Measurements from ENCODE around the gene MIEN1. TPM values are rescaled to one million over a fixed set of nuclear protein-coding genes. Genes with fewer than 3 reads are reported as not detected.
A peak's percentile ranks its signal among the peaks of the same experiment; 100 is the strongest.
"Not testable (repeated sequence)": the region's sequence is repeated elsewhere in the genome, so short reads cannot be mapped to it uniquely, and the experiment has no call there.

Gene MIEN1
- total and polyA plus RNA-seq, 2 donors, result 56.4 to 84.3 TPM

GRCh38 chr17:39772415-39772814 lies 42.1 kb upstream of the MIEN1 start:
- H3K4me3 ChIP-seq (ENCODE audit: low read length in 2 of 2), result peak overlapping the region in 1 of 2 donors; percentile 23
- peaks cover under 1 to 30% of the 10 kb centered on the region in 2 donors for H3K36me3 ChIP-seq (ENCODE audit: control insufficient read depth in 2 of 2, insufficient read depth in 2 of 2, low read length in 1 of 2)
- DNase-seq (ENCODE audit: low read depth in 6 of 9, low spot score in 9 of 9), result peak in 2 of 9 donors; percentile 50 to 70
- no peaks in the 10 kb centered on the region for H3K27me3 ChIP-seq (ENCODE audit: control insufficient read depth in 2 of 2, insufficient read depth in 1 of 2, low read length in 1 of 2)
- H3K27ac ChIP-seq (ENCODE audit: low read depth in 1 of 2, low read length in 1 of 2), result peak overlapping the region; percentile 88 to 97
- H3K9me3 ChIP-seq (ENCODE audit: control insufficient read depth in 2 of 2, insufficient read depth in 1 of 2, low read length in 1 of 2), result no peaks in the 10 kb centered on the region
- H3K4me1 ChIP-seq (ENCODE audit: control insufficient read depth in 2 of 2, insufficient read depth in 2 of 2, low read length in 2 of 2), result peaks cover 57 to 78% of the 10 kb centered on the region in 2 donors

GRCh38 chr17:39769974-39770587 lies 39.7 kb upstream of the MIEN1 start:
- peaks cover 0 to 4% of the 10 kb centered on the region in 2 donors for H3K9me3 ChIP-seq (ENCODE audit: control insufficient read depth in 2 of 2, insufficient read depth in 1 of 2, low read length in 1 of 2)
- no peaks in the 10 kb centered on the region for H3K27me3 ChIP-seq (ENCODE audit: control insufficient read depth in 2 of 2, insufficient read depth in 1 of 2, low read length in 1 of 2)
- H3K4me1 ChIP-seq (ENCODE audit: control insufficient read depth in 2 of 2, insufficient read depth in 2 of 2, low read length in 2 of 2), result peaks cover 76 to 84% of the 10 kb centered on the region in 2 donors
- DNase-seq (ENCODE audit: low read depth in 6 of 9, low spot score in 9 of 9), result peak in 8 of 9 donors; percentile 55 to 90 (median 76)
- 2% methylated on average over 8 of the region's 8 CpGs for WGBS
- peaks cover 16 to 54% of the 10 kb centered on the region in 2 donors for H3K36me3 ChIP-seq (ENCODE audit: control insufficient read depth in 2 of 2, insufficient read depth in 2 of 2, low read length in 1 of 2)
- H3K27ac ChIP-seq (ENCODE audit: low read depth in 1 of 2, low read length in 1 of 2), result peak overlapping the region; percentile 85 to 97
- H3K4me3 ChIP-seq (ENCODE audit: low read length in 2 of 2), result peak overlapping the region; percentile 8 to 12

GRCh38 chr17:39767147-39767546 lies 36.8 kb upstream of the MIEN1 start:
- peaks cover 0 to 4% of the 10 kb centered on the region in 2 donors for H3K9me3 ChIP-seq (ENCODE audit: control insufficient read depth in 2 of 2, insufficient read depth in 1 of 2, low read length in 1 of 2)
- no peak for DNase-seq (ENCODE audit: low read depth in 6 of 9, low spot score in 9 of 9)
- H3K27me3 ChIP-seq (ENCODE audit: control insufficient read depth in 2 of 2, insufficient read depth in 1 of 2, low read length in 1 of 2), result no peaks in the 10 kb centered on the region
- WGBS, result 72% methylated on average over 3 of the region's 3 CpGs
- H3K4me3 ChIP-seq (ENCODE audit: low read length in 2 of 2), result no peak overlapping the region
- H3K27ac ChIP-seq (ENCODE audit: low read depth in 1 of 2, low read length in 1 of 2), result peak overlapping the region; percentile 44 to 68
- H3K36me3 ChIP-seq (ENCODE audit: control insufficient read depth in 2 of 2, insufficient read depth in 2 of 2, low read length in 1 of 2), result peaks cover 34 to 67% of the 10 kb centered on the region in 2 donors
- peaks cover 75 to 89% of the 10 kb centered on the region in 2 donors for H3K4me1 ChIP-seq (ENCODE audit: control insufficient read depth in 2 of 2, insufficient read depth in 2 of 2, low read length in 2 of 2)

GRCh38 chr17:39765766-39766165 lies 35.4 kb upstream of the MIEN1 start:
- H3K4me1 ChIP-seq (ENCODE audit: control insufficient read depth in 2 of 2, insufficient read depth in 2 of 2, low read length in 2 of 2), result peaks cover 66 to 90% of the 10 kb centered on the region in 2 donors
- peaks cover 0 to 4% of the 10 kb centered on the region in 2 donors for H3K9me3 ChIP-seq (ENCODE audit: control insufficient read depth in 2 of 2, insufficient read depth in 1 of 2, low read length in 1 of 2)
- H3K27ac ChIP-seq (ENCODE audit: low read depth in 1 of 2, low read length in 1 of 2), result no peak overlapping the region
- no peaks in the 10 kb centered on the region for H3K27me3 ChIP-seq (ENCODE audit: control insufficient read depth in 2 of 2, insufficient read depth in 1 of 2, low read length in 1 of 2)
- DNase-seq (ENCODE audit: low read depth in 6 of 9, low spot score in 9 of 9), result no peak
- peaks cover 39 to 72% of the 10 kb centered on the region in 2 donors for H3K36me3 ChIP-seq (ENCODE audit: control insufficient read depth in 2 of 2, insufficient read depth in 2 of 2, low read length in 1 of 2)
- 96% methylated on average over 18 of the region's 18 CpGs for WGBS
- H3K4me3 ChIP-seq (ENCODE audit: low read length in 2 of 2), result no peak overlapping the region

- Histone ChIP-seq H3K9me3 (ENCODE audit: control insufficient read depth in 2 of 2, insufficient read depth in 1 of 2, low read length in 1 of 2) (peaks cover 0 to 4% of the 10 kb centered on the region in 2 donors), H3K4me1 (ENCODE audit: control insufficient read depth in 2 of 2, insufficient read depth in 2 of 2, low read length in 2 of 2) (peaks cover 62 to 88% of the 10 kb centered on the region in 2 donors), H3K4me3 (ENCODE audit: low read length in 2 of 2) (no peak overlapping the region), H3K36me3 (ENCODE audit: control insufficient read depth in 2 of 2, insufficient read depth in 2 of 2, low read length in 1 of 2) (peaks cover 39 to 76% of the 10 kb centered on the region in 2 donors), H3K27me3 (ENCODE audit: control insufficient read depth in 2 of 2, insufficient read depth in 1 of 2, low read length in 1 of 2) (no peaks in the 10 kb centered on the region), H3K27ac (ENCODE audit: low read depth in 1 of 2, low read length in 1 of 2) (no peak overlapping the region)
- WGBS, result 80% methylated on average over 3 of the region's 3 CpGs
- DNase-seq (ENCODE audit: low read depth in 6 of 9, low spot score in 9 of 9), result no peak
Measured at GRCh38 chr17:39765175-39765574, 34.8 kb upstream of the MIEN1 start.

- not testable (repeated sequence) for H3K4me3 ChIP-seq (ENCODE audit: low read length in 2 of 2); DNase-seq (ENCODE audit: low read depth in 6 of 9, low spot score in 9 of 9); H3K9me3 ChIP-seq (ENCODE audit: control insufficient read depth in 2 of 2, insufficient read depth in 1 of 2, low read length in 1 of 2); H3K27me3 ChIP-seq (ENCODE audit: control insufficient read depth in 2 of 2, insufficient read depth in 1 of 2, low read length in 1 of 2)
- Histone ChIP-seq H3K4me1 (ENCODE audit: control insufficient read depth in 2 of 2, insufficient read depth in 2 of 2, low read length in 2 of 2) (peaks cover 60 to 86% of the 10 kb centered on the region in 2 donors), H3K36me3 (ENCODE audit: control insufficient read depth in 2 of 2, insufficient read depth in 2 of 2, low read length in 1 of 2) (peaks cover 39 to 74% of the 10 kb centered on the region in 2 donors), H3K27ac (ENCODE audit: low read depth in 1 of 2, low read length in 1 of 2) (peak overlapping the region; percentile 22 to 52)
- WGBS, result 96% methylated on average over 3 of the region's 3 CpGs
Measured at GRCh38 chr17:39764171-39764570, 33.8 kb upstream of the MIEN1 start.

- Histone ChIP-seq H3K4me1 (ENCODE audit: control insufficient read depth in 2 of 2, insufficient read depth in 2 of 2, low read length in 2 of 2) (peaks cover 59 to 87% of the 10 kb centered on the region in 2 donors), H3K4me3 (ENCODE audit: low read length in 2 of 2) (no peak overlapping the region), H3K9me3 (ENCODE audit: control insufficient read depth in 2 of 2, insufficient read depth in 1 of 2, low read length in 1 of 2) (peaks cover 0 to 4% of the 10 kb centered on the region in 2 donors), H3K27me3 (ENCODE audit: control insufficient read depth in 2 of 2, insufficient read depth in 1 of 2, low read length in 1 of 2) (no peaks in the 10 kb centered on the region), H3K36me3 (ENCODE audit: control insufficient read depth in 2 of 2, insufficient read depth in 2 of 2, low read length in 1 of 2) (peaks cover 39 to 65% of the 10 kb centered on the region in 2 donors), H3K27ac (ENCODE audit: low read depth in 1 of 2, low read length in 1 of 2) (peak overlapping the region; percentile 22 to 43)
- DNase-seq (ENCODE audit: low read depth in 6 of 9, low spot score in 9 of 9), result peak in 1 of 9 donors; percentile 52
- WGBS, result 90% methylated on average over 5 of the region's 5 CpGs
Measured at GRCh38 chr17:39763051-39763820, 32.9 kb upstream of the MIEN1 start.

GRCh38 chr17:39761861-39762496 lies 31.6 kb upstream of the MIEN1 start:
- peaks cover 0 to 4% of the 10 kb centered on the region in 2 donors for H3K9me3 ChIP-seq (ENCODE audit: control insufficient read depth in 2 of 2, insufficient read depth in 1 of 2, low read length in 1 of 2)
- H3K27ac ChIP-seq (ENCODE audit: low read depth in 1 of 2, low read length in 1 of 2), result peak overlapping the region in 1 of 2 donors; percentile 39
- no peak overlapping the region for H3K4me3 ChIP-seq (ENCODE audit: low read length in 2 of 2)
- WGBS, result 98% methylated on average over 10 of the region's 10 CpGs
- peaks cover 59 to 87% of the 10 kb centered on the region in 2 donors for H3K4me1 ChIP-seq (ENCODE audit: control insufficient read depth in 2 of 2, insufficient read depth in 2 of 2, low read length in 2 of 2)
- DNase-seq (ENCODE audit: low read depth in 6 of 9, low spot score in 9 of 9), result no peak
- H3K36me3 ChIP-seq (ENCODE audit: control insufficient read depth in 2 of 2, insufficient read depth in 2 of 2, low read length in 1 of 2), result peaks cover 35 to 57% of the 10 kb centered on the region in 2 donors
- H3K27me3 ChIP-seq (ENCODE audit: control insufficient read depth in 2 of 2, insufficient read depth in 1 of 2, low read length in 1 of 2), result no peaks in the 10 kb centered on the region

- H3K27ac ChIP-seq (ENCODE audit: low read depth in 1 of 2, low read length in 1 of 2), result peak overlapping the region; percentile 36 to 38
- H3K4me3 ChIP-seq (ENCODE audit: low read length in 2 of 2), result no peak overlapping the region
- H3K4me1 ChIP-seq (ENCODE audit: control insufficient read depth in 2 of 2, insufficient read depth in 2 of 2, low read length in 2 of 2), result peaks cover 58 to 92% of the 10 kb centered on the region in 2 donors
- peaks cover 0 to 3% of the 10 kb centered on the region in 2 donors for H3K9me3 ChIP-seq (ENCODE audit: control insufficient read depth in 2 of 2, insufficient read depth in 1 of 2, low read length in 1 of 2)
- 94% methylated on average over 5 of the region's 5 CpGs for WGBS
- no peaks in the 10 kb centered on the region for H3K27me3 ChIP-seq (ENCODE audit: control insufficient read depth in 2 of 2, insufficient read depth in 1 of 2, low read length in 1 of 2)
- DNase-seq (ENCODE audit: low read depth in 6 of 9, low spot score in 9 of 9), result no peak
- peaks cover 14 to 29% of the 10 kb centered on the region in 2 donors for H3K36me3 ChIP-seq (ENCODE audit: control insufficient read depth in 2 of 2, insufficient read depth in 2 of 2, low read length in 1 of 2)
Measured at GRCh38 chr17:39759204-39759603, 28.9 kb upstream of the MIEN1 start.

Data from thymus (tissue), 11 donors.